ENCODE results near the gene DMAC1. TPM values are rescaled to one million over a fixed set of nuclear protein-coding genes. Genes with fewer than 3 reads are reported as not detected.
A peak's percentile ranks its signal among the peaks of the same experiment; 100 is the strongest.

The DMAC1 gene
- total RNA-seq, 1 donor: 10.6 TPM

GRCh38 chr9:7828334-7828733 lies 28.8 kb upstream of the DMAC1 start:
- TF ChIP-seq, protein P1, sequence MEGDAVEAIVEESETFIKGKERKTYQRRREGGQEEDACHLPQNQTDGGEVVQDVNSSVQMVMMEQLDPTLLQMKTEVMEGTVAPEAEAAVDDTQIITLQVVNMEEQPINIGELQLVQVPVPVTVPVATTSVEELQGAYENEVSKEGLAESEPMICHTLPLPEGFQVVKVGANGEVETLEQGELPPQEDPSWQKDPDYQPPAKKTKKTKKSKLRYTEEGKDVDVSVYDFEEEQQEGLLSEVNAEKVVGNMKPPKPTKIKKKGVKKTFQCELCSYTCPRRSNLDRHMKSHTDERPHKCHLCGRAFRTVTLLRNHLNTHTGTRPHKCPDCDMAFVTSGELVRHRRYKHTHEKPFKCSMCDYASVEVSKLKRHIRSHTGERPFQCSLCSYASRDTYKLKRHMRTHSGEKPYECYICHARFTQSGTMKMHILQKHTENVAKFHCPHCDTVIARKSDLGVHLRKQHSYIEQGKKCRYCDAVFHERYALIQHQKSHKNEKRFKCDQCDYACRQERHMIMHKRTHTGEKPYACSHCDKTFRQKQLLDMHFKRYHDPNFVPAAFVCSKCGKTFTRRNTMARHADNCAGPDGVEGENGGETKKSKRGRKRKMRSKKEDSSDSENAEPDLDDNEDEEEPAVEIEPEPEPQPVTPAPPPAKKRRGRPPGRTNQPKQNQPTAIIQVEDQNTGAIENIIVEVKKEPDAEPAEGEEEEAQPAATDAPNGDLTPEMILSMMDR (IDR thresholded peaks at IDR 0.05; ENCODE audit: insufficient read depth, low read length): no peak

DNA sequence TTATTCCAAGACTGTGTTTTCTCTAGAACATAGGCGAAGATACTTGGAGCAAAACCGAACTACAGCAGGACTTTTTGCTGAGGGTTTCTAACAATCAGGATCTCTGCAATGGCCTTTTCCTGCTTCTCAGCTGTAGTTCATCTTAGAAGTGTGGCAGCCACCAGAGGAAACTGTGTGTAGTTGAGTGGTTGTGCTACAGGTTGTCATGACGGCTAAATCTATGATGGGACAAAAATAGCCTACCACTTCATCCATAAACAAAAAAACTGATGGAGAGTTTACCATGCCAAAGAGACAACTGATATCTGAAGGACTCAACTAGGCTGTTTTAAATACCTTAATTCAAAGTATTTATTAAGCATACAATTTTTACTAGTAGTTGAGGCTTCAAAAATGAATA lies 28.2 kb upstream of the DMAC1 start:
- no peak overlapping the region for H3K4me3 ChIP-seq (ENCODE audit: low read depth, low read length)
- no peak for DNase-seq (ENCODE audit: low read depth)
- TF ChIP-seq, protein P1 (IDR thresholded peaks at IDR 0.05; ENCODE audit: insufficient read depth, low read length): no peak

More at GRCh38 chr9:7828334-7828733, 28.8 kb upstream of the DMAC1 start:
- no peak overlapping the region for H3K4me3 ChIP-seq (ENCODE audit: low read depth, low read length)
- DNase-seq (ENCODE audit: low read depth): peak; percentile 6

DNA sequence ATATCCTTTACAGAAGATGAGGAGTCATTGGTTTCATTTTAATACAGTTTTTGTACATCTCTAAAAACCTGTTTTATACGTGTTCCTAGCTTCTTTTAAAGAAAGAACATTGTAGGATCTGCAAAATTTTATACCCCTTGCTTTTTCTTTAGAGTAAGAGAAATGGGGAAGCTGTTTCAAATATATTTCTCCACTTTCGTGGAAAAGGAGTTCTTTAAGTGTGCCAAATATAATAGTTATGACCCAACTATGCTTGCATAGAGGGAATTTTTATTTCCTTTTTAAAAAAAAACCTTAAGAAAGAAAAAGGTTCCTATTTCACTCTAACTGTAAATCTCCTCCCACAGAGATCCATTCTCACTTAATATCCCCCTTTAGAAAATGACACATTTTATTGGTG lies 27.5 kb upstream of the DMAC1 start:
- no peak for DNase-seq (ENCODE audit: low read depth)
- TF ChIP-seq, protein P1 (IDR thresholded peaks at IDR 0.05; ENCODE audit: insufficient read depth, low read length): no peak
- no peak overlapping the region for H3K4me3 ChIP-seq (ENCODE audit: low read depth, low read length)

DNA sequence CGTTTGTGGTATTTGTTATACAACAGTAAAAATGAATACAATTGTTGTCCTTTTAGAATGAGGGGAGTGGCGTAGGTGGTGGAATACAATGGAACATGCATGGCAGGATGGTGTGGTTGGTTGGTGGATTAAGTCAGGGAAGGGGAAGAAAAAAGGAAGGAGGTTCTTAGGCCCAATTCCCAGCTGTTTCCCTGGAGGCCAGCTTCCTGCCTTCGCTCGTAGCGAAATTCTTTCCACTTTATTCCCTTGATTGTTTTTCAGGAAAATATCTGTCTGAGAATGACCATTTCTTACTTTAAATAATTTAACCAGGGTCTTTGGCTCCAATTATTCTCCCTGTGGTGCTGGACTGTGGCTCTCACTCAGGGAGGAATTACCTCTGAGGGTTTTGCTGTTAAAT lies 24.1 kb upstream of the DMAC1 start:
- TF ChIP-seq, protein P1 (IDR thresholded peaks at IDR 0.05; ENCODE audit: insufficient read depth, low read length): no peak
- DNase-seq (ENCODE audit: low read depth): no peak
- H3K4me3 ChIP-seq (ENCODE audit: low read depth, low read length): no peak overlapping the region

DNA sequence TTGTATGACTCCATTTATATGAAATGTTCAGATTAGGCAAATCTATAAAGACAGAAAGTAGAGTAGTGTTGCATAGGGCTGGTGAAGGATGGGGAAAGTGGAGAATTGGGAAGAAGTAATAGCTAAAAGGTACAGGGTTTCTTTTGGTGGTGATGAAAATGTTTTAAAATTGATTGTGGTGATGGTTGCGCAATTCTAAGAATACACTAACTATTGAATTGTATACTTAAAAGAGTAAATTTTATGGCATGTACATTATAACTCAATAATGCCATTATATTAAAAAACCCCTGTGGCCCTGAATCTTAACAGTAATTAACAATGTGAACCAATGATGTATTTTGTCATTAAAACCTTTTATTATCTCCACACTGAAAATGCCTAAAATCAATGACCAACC lies 20.4 kb upstream of the DMAC1 start:
- TF ChIP-seq, protein P1 (IDR thresholded peaks at IDR 0.05; ENCODE audit: insufficient read depth, low read length): no peak
- H3K4me3 ChIP-seq (ENCODE audit: low read depth, low read length): no peak overlapping the region
- no peak for DNase-seq (ENCODE audit: low read depth)

GRCh38 chr9:7816021-7816420 lies 16.4 kb upstream of the DMAC1 start:
- no peak overlapping the region for H3K4me3 ChIP-seq (ENCODE audit: low read depth, low read length)
- no peak for DNase-seq (ENCODE audit: low read depth)
- TF ChIP-seq, protein P1 (IDR thresholded peaks at IDR 0.05; ENCODE audit: insufficient read depth, low read length): no peak

- TF ChIP-seq, protein P1 (IDR thresholded peaks at IDR 0.05; ENCODE audit: insufficient read depth, low read length): no peak
- no peak overlapping the region for H3K4me3 ChIP-seq (ENCODE audit: low read depth, low read length)
- DNase-seq (ENCODE audit: low read depth): no peak
Observed at GRCh38 chr9:7813030-7813429, 13.5 kb upstream of the DMAC1 start.
